HFFc6 (cell line): ENCODE measurements around the gene TPK1. TPM values are rescaled to one million over a fixed set of nuclear protein-coding genes. Genes with fewer than 3 reads are reported as not detected.
"Not testable (repeated sequence)": the region's sequence is repeated elsewhere in the genome, so short reads cannot be mapped to it uniquely, and the experiment has no call there.

Experiments
- DNase-seq: peaks from one replicate; pipeline ENCODE4 v3.0.0-alpha.2; 2018
- H3K27ac Mint-ChIP-seq: 2 replicates; pipeline ENCODE4 v1.8.0; 2020; ENCODE audit warnings: mild to moderate bottlenecking, mixed read lengths
- H3K27me3 Mint-ChIP-seq: 2 replicates; pipeline ENCODE4 v1.8.0; 2021; ENCODE audit warnings: mild to moderate bottlenecking, moderate library complexity, mixed read lengths; ENCODE audit not compliant: insufficient read depth
- H3K36me3 Mint-ChIP-seq: 2 replicates; pipeline ENCODE4 v1.8.0; 2021; ENCODE audit warnings: low read depth, mixed read lengths
- H3K4me1 Mint-ChIP-seq: 2 replicates; pipeline ENCODE4 v1.8.0; 2020; ENCODE audit warnings: low read depth, mixed read lengths
- H3K4me3 Mint-ChIP-seq: 2 replicates; pipeline ENCODE4 v1.8.0; 2020; ENCODE audit warnings: mild to moderate bottlenecking, moderate library complexity, mixed read lengths
- H3K9me3 Mint-ChIP-seq: 2 replicates; pipeline ENCODE4 v1.8.0; 2020; ENCODE audit warnings: mild to moderate bottlenecking, mixed read lengths
- total RNA-seq, 6 experiments: library from RNA; stranded (reverse); fragmentation: NEBNext Ultra II Directional; extraction: Animal tissue kit (Norgen Biotek cat#: 25700); gene quantifications; 2 replicates in 1 of 6; 3 replicates in 5 of 6; pipeline ENCODE4 v1.2.3, GENCODE V29; 2021
- TF ChIP-seq, protein P1 (sequence below): fragments of 200-600 bp; sonication (generic); IDR thresholded peaks from 2 replicates; pipeline ENCODE4 v1.5.0; 2021; ENCODE audit warnings: antibody characterized with exemption, mild to moderate bottlenecking

TPK1 gene
- total RNA-seq, 6 experiments from 2014 or later: 0.11 to 0.82 (median 0.55) TPM; not detected in 2

GRCh38 chr7:144587701-144588100 is 248.2 kb downstream of the TPK1 start:
- Mint-ChIP-seq H3K27ac (no peak overlapping the region), H3K4me3 (no peak overlapping the region), H3K4me1 (no peaks in the 10 kb centered on the region), H3K27me3 (no peaks in the 10 kb centered on the region), H3K36me3 (no peaks in the 10 kb centered on the region), H3K9me3 (peaks cover 27% of the 10 kb centered on the region)
- no peak for DNase-seq
- TF ChIP-seq, protein P1, sequence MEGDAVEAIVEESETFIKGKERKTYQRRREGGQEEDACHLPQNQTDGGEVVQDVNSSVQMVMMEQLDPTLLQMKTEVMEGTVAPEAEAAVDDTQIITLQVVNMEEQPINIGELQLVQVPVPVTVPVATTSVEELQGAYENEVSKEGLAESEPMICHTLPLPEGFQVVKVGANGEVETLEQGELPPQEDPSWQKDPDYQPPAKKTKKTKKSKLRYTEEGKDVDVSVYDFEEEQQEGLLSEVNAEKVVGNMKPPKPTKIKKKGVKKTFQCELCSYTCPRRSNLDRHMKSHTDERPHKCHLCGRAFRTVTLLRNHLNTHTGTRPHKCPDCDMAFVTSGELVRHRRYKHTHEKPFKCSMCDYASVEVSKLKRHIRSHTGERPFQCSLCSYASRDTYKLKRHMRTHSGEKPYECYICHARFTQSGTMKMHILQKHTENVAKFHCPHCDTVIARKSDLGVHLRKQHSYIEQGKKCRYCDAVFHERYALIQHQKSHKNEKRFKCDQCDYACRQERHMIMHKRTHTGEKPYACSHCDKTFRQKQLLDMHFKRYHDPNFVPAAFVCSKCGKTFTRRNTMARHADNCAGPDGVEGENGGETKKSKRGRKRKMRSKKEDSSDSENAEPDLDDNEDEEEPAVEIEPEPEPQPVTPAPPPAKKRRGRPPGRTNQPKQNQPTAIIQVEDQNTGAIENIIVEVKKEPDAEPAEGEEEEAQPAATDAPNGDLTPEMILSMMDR: no peak

DNA sequence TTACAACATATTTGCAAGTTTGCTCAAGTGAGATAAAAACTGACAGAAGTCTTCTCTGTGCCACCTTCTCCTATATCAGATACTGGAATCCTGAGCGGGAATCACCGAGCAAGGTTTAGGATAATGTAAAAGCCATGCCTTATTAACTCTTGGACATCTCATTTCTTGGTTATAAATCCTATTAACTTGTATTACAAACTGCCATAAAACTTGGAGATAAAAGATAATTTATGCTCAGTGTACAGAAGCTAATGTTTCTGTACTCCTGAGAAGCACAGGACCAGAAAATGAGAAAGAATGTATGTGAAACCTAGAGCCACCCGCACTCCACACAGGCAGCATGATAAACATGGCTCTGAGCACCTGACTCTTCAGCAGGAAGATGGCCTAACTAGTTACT is 251.1 kb downstream of the TPK1 start:
- Mint-ChIP-seq H3K9me3 (peaks cover 36% of the 10 kb centered on the region), H3K4me1 (no peaks in the 10 kb centered on the region), H3K36me3 (no peaks in the 10 kb centered on the region), H3K4me3 (no peak overlapping the region), H3K27ac (no peak overlapping the region), H3K27me3 (no peaks in the 10 kb centered on the region)
- TF ChIP-seq, protein P1: no peak
- no peak for DNase-seq

DNA sequence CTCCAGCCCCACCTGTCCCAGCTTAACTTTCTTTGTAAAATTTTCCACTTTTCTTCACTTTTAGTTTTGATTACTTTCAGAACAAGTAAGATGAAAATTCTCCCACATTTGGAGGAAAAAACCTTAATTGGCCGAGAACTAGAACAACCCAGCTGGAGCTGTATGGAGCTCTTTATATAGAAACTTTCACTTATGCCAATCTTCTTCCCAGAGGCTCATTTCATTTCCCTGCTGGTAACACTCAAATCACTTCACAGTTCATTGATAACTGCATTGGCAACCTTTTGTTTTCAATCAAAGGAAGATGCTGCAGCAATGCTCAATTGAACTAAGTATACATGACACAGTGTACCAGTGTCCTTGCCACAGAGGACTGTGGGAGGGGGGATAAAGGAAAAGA is 256.2 kb downstream of the TPK1 start:
- no peaks in the 10 kb centered on the region for H3K27me3 Mint-ChIP-seq
- peaks cover 44% of the 10 kb centered on the region for H3K9me3 Mint-ChIP-seq
- no peak for DNase-seq
- no peaks in the 10 kb centered on the region for H3K4me1 Mint-ChIP-seq
- no peak overlapping the region for H3K27ac Mint-ChIP-seq
- H3K36me3 Mint-ChIP-seq: no peaks in the 10 kb centered on the region
- no peak overlapping the region for H3K4me3 Mint-ChIP-seq
- TF ChIP-seq, protein P1: no peak

DNA sequence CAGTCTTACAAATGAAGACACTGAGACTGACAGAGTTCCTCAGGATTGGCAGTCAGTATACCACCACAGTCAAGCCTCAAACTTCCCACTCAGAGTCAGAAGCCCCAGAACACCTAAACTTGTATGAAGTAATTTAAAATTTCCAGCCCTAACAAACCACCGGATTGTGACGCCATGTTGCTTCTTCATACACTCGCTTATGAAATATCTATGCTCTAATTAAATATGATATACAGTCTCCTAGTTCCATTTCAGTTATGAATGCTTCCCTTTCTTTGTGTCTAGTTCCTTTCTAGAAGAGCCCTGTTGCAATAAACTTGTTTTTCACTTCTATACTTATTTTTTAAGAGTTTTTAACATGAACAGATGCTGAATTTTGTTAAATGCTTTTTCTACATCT is 260.4 kb downstream of the TPK1 start:
- DNase-seq: no peak
- Mint-ChIP-seq H3K27me3 (no peaks in the 10 kb centered on the region), H3K27ac (no peak overlapping the region), H3K9me3 (peaks cover 27% of the 10 kb centered on the region), H3K4me1 (no peaks in the 10 kb centered on the region), H3K36me3 (no peaks in the 10 kb centered on the region), H3K4me3 (no peak overlapping the region)
- TF ChIP-seq, protein P1: no peak

GRCh38 chr7:144574753-144575152 is 261.1 kb downstream of the TPK1 start:
- not testable (repeated sequence) for H3K27ac Mint-ChIP-seq, H3K4me3 Mint-ChIP-seq, DNase-seq, H3K4me1 Mint-ChIP-seq, H3K36me3 Mint-ChIP-seq, H3K27me3 Mint-ChIP-seq
- H3K9me3 Mint-ChIP-seq: peaks cover 23% of the 10 kb centered on the region

DNA sequence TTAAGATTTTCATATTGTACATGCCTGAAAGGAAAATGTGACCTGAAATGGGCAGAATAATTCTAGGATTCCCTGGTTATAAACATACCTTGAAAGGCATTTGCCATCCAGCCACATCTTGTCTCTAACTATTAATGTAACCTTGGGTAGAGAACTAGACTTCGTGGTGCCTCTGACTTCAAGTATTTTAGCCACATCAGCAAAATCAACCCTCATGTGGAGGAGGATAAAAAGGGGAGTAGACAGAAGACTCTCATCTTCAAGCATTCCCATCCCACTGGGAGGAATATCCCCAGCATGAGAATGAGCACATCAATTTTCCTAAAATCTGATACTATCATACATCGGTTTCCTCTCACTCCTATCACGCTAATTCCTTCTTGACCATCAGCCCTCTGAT is 267.6 kb downstream of the TPK1 start:
- Mint-ChIP-seq H3K4me3 (no peak overlapping the region), H3K36me3 (no peaks in the 10 kb centered on the region), H3K27me3 (no peaks in the 10 kb centered on the region), H3K9me3 (peaks cover 27% of the 10 kb centered on the region), H3K4me1 (no peaks in the 10 kb centered on the region), H3K27ac (no peak overlapping the region)
- TF ChIP-seq, protein P1: no peak
- DNase-seq: no peak
